Activated CD8-positive, alpha-beta memory T cell treated with anti-CD3 and anti-CD28 coated beads, Interleukin-2, amount 50 U/mL, for 24 hours (primary cell): ENCODE measurements around the gene ZSCAN21.

Source experiments
- DNase-seq: peaks from one replicate; pipeline ENCODE4 v3.0.0-alpha.2; 2020; ENCODE audit errors: extremely low read depth

ZSCAN21 gene

DNA sequence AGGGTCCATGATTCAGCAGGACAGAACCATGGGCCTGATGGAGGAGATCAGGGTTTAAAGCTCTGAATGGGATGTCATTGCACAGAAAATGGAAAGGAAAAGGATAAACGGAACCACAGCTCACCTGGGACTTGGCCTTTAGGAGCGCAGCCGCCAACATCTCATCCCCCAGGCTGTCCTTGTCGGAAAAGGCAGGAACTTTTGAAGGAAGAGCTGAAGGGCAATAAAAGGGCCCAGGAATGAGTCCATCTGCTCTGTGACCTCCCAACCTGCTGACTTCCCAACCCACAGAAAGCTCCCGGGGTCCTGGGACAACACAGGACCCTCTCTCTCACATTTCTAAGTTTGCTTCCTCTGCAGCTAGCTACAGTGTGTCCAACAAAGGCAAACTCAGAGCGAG lies 25.8 kb downstream of the ZSCAN21 start:
- DNase-seq, result no peak

DNA sequence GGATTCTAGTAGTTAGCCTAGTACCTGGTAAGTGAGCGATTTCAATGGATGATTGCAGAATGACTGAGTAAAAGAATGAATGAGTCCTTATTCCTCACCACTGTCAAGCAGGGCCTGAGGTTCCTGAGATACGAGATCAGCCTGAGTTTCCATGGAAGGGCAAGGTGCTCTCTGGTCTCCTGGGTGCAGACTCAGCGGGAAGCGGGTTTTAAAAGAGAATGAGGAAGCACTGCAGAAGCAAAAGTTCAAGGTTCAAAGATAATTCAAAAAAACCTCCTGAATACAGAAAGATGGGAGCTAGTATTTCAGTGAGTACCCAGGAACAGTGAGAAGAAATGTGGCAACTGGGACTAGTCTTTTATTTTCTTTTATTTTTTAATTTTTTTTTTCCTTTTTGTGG lies 27.6 kb downstream of the ZSCAN21 start:
- DNase-seq, result no peak

DNA sequence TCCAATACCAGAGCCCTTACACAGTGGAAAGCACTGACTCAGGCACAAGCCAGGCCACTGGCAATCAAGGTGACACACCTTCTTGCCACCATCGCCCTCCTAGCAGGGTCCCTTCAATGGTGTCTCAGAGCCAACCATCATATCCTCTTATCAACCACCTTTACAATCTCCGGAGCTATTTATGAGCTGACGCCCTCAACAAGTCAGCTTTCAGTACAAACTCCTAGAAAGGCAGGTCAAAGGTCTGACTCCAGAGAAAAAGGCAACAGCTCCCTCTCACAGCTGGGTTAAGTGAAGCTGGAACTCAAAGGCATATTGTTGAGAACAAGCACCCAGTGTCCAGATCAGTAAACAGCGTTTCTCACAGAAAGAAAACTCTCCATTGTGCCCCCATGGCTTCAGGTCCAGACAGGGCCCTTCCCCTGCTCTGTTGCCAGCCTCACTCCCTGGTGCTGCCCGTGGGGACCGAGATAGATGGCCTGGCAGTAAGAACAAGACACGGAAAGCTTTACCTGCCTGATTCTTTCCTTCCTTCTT lies 29.5 kb downstream of the ZSCAN21 start:
- no peak for DNase-seq

DNA sequence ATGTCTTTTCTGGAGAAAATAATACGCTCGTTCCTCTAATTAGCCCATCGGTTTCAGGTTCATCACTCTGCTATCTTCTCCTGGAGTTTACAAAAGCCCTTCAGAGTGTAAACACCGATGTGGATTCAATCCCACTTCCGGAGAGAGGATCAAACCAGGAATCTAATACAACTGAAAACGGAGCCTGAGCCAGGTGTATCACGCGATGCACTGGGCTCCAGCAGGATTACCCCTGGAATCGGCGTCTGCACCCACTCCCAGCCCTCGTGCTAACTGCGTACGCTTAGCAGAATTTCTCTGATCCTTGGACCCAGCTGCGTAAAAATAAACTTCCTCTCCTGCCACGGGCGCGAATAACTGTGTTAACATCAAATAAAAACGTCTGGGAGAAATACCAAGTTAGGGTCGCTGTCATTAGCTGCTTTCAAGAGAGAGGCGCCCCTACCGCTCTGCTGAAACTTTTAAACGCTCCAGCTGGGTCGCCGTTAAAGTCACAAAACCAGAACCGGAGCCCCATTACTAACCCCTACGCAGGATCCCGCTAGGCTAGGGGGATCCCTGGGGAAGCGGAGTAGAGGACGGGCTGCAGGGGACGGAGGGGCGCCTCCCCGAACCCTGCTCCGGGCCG lies 31.4 kb downstream of the ZSCAN21 start:
- no peak for DNase-seq

DNA sequence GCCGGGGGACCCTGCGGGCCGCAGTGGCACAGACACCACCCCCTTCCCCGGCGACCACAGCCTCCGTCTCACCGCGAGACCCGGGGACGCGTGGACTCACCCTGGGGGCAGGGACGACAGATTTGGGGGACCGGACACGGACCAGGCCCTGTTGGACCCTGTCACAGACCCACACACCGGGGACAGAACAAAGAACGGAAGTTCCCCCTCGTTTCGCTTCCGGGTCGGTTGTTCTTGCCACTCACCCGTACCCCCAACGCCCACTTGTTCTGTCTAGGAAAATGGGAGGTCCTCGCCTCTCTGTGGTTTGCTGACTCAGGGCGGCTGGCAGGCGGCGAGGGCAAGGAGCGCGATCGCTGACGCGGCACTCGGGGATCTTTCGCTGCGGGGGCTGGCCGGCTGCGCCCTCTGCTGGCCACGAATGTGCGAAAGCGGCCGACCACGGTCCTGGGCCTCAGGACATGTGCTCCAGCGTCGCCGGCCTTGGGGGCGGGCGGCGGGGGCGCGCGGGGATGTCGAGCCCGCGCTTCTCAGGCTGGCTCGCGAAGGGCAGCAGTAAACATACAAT lies 32.0 kb downstream of the ZSCAN21 start, which contains the start of gene ZNF3:
Gene ZNF3, minus strand, starts transcription at position 189 of the 568 bp plus-strand sequence. CDS start 4,366 bp downstream, outside the sequence.
- DNase-seq, result peak; percentile 98

DNA sequence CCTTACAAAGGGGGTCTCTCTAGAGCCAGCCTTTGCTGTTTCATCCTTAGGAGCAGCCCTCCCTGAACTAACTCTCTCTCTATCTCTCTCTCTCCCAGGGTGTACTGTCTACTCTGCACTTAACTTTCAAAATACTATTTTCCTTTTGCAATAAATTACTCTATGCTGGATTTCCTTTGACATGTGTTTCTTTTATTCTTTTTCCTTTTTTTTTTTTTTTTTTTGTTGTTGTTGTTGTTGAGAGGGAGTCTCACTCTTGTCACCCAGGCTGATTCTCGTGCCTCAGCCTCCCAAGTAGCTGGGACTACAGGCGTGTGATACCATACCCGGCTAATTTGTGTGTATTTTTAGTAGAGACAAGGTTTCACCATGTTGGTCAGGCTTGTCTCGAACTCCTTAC lies 33.4 kb downstream of the ZSCAN21 start:
- DNase-seq, result no peak

DNA sequence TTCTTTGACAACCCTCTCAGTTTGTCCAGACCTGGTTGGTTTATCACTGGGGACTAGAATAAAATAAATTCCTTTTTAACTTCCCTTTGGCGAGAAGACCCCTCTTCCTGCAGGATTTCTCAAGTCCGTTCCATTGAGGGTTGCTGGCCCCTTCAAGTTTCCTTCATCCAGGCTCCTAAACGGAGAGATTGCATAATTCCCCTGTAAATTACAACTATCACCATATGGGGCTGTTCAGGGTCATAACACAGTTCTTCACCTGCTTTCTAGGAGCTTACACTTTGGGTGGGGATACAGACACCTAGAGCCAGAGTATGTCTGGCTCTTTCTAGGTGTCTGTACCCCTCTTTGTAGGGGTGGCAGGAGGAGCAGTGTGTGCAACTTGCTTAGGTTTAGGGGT lies 35.9 kb downstream of the ZSCAN21 start:
- DNase-seq, result no peak

DNA sequence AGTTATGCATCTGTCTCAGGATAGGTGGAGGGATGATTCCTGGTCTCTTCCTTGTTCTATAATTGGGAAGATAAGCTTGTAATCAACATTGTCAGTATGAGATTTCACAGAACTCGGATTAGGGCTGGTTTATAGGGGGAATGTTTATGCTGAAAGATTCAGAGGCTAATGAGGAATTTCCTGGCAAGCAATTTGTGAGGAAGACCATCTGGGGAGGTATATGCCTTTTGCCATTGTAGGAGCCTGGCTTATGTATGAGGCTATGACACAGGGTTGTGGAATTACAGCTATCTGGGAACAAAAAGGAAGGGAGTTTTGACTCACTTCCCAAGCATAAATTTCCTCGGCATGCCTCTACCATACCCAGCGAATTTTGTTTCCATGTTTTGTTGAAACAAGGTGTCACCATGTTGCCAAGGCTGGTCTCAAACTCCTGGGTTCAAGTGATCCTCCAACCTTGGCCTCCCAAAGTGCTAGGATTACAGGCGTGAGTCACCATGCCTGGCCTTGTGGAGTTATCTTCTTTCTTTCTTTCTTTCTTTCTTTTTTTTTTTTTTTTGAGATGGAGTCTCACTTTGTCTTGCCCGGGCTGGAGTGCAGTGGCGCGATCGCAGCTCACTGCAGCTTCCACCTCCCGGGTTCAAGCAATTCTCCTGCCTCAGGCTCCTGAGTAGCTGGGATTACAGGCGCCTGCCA lies 37.6 kb downstream of the ZSCAN21 start:
- DNase-seq, result no peak

DNA sequence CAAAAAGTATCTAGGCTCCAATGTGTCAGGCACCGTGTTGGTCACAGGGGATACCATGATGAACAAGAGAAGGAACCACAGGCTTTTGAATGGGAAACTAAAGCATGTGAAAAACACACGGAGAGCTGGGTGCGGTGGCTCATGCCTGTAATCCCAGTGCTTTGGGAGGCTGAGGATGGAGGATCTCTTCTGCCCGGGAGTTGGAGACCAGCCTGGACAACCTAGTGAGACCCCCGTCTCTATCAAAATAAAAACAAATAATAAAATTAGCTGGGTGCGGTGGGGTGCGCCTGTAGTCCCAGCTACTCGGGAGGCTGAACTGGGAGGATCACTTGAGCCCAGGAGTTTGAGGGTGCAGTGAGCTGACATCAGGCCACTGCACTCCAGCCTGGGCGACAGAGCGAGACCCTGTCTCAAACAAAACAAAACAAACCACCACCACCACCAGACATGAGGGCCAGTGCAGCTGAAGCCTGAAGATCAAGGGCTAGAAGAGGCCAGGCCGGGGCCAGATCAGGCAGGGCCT lies 38.6 kb downstream of the ZSCAN21 start:
- no peak for DNase-seq

DNA sequence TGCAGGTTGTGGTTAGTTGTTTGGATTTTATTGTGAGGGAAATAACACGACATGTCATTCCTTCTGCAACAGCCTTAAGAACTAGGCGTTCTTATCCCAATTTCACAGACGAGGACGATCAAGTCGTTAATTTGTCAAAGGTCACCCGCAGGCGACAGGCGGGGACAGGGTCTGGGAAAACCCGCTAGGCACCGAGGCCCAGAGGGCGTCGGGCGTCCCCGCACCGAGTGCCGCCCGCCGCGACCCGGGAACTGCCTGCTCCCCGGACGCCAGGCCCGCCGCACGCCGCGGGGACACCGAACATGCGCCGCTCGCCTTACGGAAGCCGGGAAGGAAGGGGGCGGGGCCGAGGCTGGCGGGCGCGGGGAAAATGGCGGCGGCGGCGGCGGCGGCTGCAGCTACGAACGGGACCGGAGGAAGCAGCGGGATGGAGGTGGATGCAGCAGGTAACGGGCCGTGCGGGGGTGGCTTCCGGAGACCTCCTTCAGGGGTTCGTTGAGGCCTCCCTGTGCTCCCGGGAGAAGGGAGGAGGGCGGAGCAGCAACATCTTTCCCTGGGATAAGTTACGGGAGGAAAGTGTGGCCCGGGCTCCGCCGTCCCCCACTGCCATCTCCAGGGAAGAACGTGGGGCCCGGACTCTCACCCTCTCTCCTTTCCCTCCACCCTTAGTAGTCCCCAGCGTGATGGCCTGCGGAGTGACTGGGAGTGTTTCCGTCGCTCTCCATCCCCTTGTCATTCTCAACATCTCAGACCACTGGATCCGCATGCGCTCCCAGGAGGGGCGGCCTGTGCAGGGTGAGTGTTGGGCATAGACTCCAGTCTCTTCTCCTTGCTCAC lies 39.3 kb downstream of the ZSCAN21 start, which contains the start of gene COPS6:
Gene COPS6, plus strand, starts transcription at position 349 of the 837 bp plus-strand sequence. Its CDS starts 22 bp downstream, at position 371.
- DNase-seq, result peak; percentile 59

DNA sequence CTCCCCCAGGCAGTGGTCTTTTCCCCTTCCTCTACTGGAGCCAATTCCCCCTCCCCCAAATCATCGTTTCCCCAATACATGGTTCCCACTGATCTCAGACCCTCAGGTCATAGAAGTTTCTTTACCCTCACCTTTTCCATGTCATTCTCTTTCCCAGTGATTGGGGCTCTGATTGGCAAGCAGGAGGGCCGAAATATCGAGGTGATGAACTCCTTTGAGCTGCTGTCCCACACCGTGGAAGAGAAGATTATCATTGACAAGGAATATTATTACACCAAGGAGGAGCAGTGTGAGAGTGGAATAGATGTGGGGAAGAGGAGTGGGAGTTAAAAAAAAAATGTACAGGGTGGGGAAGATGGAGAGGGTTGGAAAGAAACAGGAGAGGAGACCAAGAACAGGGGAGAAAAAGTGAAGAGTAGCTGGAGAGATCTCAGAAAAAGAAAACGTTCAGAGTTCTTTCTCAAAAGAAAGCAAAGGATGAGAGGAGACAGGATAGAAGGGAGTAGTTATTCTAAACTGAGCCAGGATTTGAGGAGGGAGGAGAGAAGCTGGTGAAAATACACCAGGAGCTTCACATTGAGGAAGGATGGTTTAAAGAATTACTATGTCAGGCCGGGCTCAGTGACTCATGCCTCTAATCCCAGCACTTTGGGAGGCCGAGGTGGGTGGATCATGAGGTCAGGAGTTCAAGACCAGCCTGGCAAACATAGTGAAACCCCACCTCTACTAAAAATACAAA lies 40.1 kb downstream of the ZSCAN21 start:
- no peak for DNase-seq

DNA sequence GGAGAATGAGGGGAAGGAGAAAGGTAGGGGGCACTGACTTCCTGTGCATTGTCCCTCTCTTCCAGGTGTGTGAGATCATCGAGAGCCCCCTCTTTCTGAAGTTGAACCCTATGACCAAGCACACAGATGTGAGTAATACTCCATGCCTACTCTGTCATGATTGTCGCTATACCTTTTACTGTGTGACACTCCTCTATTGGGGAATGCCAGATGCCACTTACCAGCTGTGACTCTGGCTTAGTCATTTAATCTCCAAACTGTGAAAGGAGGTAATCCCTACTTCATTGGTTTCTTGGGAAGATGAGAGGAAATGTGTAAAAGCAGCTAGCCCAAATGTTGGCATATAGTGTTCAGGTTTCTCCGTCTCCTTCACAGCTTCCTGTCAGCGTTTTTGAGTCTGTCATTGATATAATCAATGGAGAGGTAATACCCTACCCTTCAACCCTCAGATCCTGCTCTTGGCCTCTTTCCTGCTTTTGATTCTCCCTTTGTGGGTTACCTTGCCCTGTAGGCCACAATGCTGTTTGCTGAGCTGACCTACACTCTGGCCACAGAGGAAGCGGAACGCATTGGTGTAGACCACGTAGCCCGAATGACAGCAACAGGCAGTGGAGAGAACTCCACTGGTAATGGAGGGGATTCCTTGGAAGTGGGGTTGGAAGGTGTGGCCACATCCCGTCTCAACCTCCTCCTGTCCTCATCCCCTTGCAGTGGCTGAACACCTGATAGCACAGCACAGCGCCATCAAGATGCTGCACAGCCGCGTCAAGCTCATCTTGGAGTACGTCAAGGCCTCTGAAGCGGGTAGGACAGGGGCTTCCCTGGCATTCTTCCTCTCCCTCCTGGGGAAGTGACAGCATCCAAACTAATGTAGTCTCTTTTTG lies 41.2 kb downstream of the ZSCAN21 start:
- no peak for DNase-seq

DNA sequence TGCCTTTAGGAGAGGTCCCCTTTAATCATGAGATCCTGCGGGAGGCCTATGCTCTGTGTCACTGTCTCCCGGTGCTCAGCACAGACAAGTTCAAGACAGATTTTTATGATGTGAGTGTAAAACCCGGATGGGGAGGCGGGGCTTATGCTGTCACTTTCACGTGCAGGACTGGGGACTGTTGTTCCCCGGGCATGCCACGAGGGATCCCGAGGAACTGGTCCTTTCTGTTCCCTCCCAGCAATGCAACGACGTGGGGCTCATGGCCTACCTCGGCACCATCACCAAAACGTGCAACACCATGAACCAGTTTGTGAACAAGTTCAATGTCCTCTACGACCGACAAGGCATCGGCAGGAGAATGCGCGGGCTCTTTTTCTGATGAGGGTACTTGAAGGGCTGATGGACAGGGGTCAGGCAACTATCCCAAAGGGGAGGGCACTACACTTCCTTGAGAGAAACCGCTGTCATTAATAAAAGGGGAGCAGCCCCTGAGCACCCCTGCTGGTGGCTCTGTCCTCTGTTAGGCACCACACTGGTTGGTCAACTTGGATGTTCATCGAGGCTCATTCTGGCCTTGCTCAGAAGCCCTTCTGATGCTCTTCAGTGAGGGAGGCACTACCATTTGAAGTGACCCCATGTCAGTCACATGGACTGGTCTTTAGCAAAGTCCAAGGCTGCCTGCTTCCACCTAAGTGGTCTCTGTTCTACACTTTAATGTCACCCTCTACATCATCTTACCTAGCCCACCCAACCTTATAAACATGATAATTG lies 42.0 kb downstream of the ZSCAN21 start:
- no peak for DNase-seq

DNA sequence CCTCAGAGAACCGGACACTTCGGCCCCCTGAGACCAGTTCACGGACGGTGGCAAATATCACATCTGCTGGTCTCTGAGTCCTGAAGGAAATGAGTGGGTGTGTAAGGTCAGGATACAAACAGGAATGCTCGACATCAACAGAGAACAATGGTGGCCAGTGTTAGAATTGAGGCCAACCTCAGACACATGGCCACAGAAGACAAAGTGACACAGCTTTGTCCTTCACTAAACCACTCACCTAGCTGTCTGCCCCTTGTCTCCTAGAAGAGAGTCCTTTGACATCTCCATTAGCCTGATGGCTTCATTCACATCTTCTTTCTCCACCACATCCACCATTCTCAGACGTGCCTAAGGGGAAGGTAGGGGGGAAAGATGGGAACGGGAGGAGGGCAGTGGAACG lies 43.5 kb downstream of the ZSCAN21 start:
- no peak for DNase-seq

DNA sequence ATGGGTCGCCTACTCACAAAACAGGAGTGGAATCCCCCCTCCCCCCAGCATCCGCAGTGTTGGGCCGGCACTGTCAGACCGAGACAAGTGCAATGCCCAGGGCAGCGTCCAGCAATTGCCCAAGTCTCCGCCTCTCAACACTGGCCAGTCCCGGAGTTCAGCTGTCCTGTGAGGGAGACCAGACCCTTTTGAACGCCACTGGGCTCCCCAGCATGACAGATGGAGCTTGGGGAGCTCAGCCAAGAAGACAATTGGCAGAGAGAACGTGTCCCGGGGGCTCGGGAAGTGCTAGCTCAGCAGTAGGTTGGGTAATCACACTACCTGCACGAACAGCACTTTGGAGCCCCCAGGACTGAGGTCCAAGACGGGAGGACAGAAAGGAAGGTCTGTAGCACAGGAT lies 43.9 kb downstream of the ZSCAN21 start:
- no peak for DNase-seq

DNA sequence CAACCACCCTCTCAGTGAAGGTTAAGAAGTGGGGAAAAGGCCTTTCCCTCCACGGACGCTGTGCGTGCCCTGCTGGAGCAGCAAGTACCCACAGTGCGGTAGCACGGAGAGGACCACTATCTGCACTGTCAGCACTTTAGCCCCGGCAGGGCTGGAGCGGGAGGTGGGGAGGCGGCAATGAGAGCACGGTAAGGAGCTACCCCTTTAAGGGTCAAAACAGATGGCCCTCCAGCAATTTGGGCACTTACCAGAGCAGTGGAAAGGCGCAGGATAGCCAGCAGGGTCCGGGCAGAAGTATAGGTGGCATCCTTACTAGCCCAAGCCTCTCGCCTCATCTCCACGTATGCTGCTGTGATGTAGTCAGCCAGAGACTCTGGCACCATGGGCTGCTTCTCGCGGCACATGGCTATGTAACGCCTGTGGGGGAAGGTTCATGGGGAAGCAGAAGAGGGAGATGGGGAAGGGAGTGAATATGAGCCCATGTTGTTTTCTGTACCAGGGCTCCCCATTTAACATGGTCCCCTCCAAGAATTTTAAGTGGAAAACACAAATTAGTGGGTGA lies 44.4 kb downstream of the ZSCAN21 start:
- DNase-seq, result no peak

DNA sequence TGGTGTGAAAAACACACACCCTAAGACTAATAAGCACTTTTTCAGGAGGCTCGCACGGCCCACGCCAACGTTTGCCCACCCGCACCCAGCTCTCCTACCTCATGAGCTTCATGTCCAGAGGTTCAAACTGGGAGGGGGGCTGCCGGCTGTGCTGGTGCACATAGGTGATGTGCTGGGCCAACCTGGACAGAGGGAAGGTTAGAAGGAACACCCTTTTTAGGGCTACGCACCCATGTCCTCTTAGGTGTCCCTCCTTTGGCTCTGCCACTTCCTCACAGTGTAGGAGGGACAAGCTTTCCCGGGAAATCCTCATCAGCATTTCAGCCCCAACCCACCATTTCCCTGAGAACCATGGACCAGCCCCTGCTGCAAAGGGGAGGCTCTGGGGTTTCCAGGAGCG lies 45.7 kb downstream of the ZSCAN21 start:
- no peak for DNase-seq

DNA sequence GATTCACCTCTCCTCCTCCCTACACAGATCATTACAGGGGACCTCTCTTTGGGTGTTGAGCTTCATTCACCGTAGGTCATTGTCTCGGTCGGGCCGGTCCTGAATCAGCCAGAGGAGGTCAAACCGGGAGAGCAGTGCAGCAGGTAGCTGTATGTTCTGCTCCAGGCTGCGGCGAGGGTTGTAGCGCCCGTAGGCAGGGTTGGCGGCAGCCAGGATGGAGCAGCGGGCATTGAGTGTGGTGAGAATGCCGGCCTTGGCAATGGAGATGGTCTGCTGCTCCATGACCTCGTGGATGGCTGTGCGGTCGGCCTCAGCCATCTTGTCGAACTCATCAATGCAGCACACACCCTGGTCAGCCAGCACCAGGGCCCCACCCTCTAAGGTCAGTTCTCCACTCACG lies 46.1 kb downstream of the ZSCAN21 start:
- DNase-seq, result no peak

DNA sequence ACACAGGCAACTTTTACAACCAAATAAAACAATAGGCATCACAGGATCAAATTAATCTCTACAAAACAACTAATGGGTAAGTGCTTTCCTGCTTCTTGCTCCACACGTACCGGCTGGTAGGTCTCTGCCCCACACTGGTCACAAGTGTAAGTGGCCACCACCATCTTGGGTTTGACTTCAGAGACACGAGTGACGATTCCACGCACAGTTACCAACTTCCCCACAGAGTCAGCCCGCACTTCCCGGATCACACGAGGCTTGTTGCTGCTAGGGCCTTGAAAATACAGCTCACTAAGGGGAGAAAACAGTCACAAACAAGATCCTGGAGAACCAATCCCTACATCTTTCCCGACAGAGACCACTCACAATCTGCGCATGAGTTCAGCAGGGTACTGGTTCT lies 49.3 kb downstream of the ZSCAN21 start:
- no peak for DNase-seq
